Mesenteric fat pad (tissue), 1 donor: ENCODE measurements around the gene SEC16A. TPM values are rescaled to one million over a fixed set of nuclear protein-coding genes. Genes with fewer than 3 reads are reported as not detected.
"Not testable (repeated sequence)": the region's sequence is repeated elsewhere in the genome, so short reads cannot be mapped to it uniquely, and the experiment has no call there.

Experiments
- DNase-seq: peaks from one replicate; pipeline ENCODE4 v3.0.0-alpha.2; 2020; ENCODE audit warnings: low spot score
- total RNA-seq: library from RNA; stranded (reverse); fragmentation: NEBNext Ultra II Directional; extraction: Animal tissue kit (Norgen Biotek cat#: 25700); gene quantifications from one replicate; pipeline ENCODE4 v1.2.1, GENCODE V29; 2021
- donor health status: DM: yes; HTN: yes; CAD: no.

SEC16A gene
- total RNA-seq, 1 donor from 2014 or later, result 71.8 TPM

DNA sequence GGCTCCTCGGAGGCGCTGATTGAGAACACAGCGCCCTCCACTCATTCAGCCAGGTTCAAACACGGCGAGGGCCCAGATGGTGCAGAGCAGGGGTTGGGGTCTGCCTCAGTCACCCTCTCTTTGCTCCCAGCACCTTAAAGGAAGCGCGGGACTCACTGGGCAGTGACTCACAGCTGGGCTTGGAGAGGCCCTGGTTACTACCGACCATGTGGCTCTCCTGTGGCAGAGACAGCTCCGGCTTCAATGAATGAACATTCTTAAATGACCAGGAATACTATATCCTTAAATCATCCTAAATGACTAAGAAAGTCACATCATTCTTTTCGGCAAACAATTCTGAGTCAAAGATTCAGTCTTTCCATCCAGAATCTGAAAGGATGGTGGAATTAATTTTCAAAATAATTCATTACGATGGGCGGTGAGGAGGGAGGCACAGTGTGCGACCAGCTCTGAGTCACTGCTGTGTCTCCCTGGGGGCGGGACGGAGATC lies 41.6 kb downstream of the SEC16A start:
- DNase-seq, result no peak

DNA sequence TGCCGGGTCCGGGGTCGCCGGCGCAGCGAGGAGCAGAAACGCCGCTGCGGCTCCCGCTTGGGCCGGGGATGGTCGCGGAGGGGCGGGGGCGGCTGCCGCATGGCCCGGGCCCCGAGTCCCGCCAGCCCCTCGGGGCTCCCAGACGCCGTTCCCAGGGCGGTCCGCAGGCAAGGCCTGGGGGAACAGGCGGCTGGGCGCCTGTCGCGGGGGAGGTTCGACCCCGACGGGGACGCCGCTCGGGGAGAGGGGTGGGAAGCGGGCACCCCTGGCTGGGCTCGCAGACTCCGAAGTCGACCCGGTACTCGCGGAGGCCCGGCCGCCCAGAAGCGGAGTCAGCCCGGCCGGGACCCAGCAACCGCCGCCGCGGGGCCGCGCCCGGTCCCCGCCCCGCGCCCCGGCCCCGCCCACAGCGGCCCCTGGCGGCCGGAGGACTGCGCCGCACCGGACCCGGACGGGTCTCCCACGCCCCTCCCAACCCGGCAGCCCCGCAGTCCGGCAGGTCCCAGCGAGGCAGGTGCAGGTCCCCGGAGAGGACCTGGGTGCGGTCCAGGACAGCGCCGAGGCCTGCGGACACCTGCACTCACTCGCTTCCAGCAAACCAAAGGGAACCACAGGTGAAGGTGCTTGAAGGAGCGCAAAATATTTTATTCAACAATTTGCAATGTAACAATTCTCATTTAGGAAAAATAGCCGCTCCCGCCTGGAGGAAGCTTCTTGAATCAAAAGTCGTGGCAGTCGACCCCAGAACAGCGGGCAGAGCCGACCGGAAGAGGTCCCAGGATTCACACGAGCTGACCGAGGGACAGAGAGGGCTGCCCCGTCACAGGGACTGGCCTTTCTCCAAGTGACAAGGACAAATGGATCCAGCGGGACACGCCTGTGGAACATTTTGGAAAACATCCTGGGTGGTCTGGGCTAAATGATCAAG lies 43.1 kb downstream of the SEC16A start, which contains the start of gene INPP5E:
Gene INPP5E (minus strand): TSS at position 365 of the 928 bp plus-strand sequence. CDS start 426 bp downstream, outside the sequence.
- DNase-seq, result no peak

DNA sequence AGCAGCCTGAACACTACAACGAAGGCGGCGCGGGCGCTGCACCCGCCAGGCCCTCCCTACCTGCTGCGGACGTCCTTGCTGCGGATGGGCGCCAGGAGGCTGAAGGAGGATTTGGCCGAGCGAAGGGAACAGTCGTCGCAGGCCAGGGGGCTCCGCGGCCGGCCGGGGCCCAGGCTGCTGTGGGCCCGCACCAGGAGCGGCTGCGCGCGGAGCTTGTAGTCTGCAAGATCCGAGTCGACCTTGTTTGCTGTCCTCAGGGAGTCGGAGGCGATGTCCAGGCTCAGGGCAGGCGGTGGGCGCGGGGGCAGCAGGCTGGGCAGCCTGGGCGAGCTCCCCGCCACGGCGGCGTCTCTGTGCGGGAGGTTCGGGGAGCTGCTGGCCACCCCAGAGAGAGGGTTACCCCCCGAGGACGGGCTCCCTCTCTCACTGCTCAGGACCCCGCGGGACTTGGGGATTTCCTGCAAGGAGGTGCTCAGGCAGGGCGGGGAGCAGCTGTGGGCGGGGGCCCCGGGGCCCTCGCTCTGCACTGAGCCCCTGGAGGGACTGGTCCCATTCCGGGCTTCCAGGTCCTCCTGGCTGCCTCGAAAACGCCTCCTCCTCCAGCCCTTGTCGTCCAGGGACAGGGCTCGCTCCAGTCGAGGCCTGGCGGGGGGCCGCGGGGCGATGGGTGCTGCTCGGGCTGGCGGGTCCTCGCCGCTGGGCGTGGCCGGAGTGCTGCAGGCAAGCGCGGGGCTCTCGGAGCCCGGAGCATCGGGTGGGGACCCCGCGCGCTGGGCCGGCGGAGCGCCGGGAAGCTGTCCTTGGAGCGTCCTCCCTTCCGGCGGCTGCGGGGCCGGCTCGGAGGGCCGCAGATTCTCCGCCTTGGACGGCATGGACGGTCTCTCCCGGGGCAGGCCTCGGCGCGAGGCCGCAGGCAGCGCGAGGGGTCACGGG lies 44.0 kb downstream of the SEC16A start:
- DNase-seq, result no peak

DNA sequence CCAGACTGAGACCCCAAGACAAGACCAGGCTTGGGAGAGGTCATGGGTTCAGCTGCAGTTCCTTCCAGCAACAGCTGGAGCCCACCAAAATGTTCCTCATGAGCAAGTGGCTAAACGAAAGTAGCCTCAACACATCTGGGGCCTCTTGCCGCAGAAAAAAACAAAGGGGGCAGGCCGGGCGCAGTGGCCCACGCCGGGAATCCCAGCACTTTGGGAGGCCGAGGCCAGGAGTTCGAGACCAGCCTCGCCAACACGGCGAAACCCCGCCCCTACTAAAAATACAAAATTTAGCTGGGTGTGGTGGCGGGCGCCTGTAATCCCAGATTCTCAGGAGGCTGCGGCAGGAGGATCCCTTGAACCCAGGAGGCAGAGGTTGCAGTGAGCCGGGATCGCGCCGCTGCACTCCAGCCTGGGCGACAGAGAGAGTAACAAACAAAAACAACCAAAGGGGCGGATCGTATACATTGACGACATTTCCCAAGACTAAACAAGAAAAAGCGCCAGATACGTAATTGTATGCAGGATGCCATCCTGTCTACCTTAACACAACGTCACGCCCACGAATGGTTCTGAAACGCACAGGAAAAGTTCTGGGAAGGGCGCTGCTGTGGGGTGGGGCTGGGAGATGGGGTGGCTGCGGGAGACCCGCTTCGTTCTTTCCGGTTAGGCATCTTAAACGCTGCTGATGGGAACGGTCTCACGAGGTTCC lies 44.8 kb downstream of the SEC16A start:
- DNase-seq, result no peak

DNA sequence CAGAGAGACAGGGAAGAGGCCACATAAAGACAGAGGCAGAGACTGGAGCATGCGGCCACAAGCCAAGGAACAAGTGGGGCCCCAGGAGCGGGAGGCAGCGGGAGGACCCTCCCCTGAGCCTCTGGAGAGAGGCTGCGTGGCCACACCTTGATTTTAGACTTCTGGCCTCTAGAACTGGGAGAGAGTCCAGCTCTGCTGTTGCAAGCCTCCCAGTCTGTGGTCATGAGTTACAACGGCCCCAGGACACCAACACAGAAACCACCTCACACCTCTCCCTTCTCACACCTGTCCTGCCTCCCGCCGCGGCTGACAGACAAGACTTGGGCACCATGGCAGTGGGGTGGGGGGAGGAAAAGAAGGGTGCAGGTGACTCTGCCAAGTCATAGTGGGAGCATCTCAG lies 45.4 kb downstream of the SEC16A start:
- DNase-seq, result no peak

DNA sequence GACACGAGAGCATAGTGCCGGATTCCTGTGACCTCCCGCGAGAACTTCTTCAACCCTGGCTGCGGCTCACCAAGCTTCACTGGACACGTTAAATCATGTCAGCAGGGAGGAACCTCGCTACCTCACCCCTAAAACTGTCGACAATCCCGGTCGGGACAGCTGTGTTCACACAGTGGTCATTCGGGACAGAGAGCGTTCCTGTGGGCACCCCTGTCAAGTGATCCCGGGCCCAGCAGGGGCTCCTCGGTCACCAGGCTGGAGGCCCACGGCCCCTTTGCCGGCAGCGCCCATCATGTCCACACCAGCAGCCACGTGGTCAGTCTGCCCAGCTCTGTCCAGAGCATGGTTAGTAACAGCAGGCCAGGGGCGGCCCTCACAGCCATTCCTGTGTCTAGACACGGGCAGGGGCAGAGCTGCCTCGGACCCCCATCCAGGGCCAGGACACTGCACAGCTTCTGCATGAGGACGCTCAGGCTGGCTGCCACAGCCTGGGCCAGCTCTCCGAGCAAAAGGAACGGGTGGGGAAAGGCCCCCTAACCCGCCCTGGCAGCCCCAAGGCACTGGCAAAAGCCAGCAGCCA lies 46.7 kb downstream of the SEC16A start:
- DNase-seq, result no peak

DNA sequence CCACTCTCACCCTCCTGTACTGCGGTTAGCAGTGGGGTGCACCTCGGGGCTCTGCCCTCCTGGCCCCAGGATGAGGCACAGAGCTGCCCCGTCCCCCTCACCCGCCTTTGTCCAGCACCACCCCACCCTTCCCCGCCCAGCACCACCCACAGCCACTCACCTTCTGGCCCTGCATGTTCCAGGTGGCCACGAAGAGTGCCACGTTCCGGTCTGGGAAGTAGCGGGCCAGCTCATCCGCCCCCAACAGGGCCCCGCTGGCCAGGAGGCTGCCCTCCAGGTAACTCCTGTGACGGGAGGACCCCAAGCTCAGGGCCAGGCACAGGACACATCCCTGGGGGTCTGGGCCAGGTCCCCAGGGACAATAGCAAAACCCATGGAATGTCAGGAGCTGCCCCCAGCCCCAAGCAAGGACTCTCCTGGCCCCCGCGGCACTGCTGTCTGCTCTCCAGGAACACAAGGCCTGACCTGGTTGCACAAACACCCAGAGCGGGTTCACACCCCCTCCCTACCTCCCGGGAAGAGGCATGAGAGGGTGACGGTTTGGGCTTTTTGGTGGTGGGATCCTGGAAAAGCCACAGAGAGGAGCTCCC lies 48.2 kb downstream of the SEC16A start:
- DNase-seq, result no peak

DNA sequence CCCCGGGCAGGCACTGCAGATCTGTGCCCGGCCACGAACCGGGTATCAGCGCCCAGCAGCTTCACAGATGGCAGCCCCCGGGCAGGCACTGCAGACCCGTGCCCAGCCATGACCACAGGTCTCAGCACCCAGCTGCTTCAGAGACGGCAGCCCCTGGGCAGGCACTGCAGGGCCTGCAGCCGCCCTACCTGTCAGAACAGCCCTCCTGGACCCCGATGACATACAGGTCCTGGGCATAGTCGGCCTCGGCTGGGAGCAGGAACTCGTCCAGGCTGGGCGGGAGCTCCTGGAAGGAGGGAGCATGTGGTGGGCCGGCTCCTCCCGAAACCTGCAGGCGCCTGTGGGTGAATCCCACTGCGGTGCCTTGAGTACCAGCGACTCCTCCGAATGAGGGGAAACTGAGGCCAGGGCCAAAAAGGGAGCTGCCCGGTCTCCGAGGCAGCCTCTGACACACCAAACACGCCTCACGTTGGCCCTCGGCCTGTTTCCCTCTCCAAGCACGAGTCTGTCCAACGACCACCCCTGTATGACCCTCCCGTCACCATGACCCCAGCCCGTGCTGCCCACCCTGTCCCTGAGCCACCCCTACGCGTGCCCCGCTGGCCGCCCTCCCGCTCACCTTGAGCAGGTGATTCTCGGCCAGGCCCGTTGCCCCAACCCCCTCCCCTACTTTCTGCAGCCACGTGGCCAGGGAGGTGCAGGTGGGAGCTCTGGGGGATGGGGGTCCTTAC lies 48.8 kb downstream of the SEC16A start:
- no peak for DNase-seq

DNA sequence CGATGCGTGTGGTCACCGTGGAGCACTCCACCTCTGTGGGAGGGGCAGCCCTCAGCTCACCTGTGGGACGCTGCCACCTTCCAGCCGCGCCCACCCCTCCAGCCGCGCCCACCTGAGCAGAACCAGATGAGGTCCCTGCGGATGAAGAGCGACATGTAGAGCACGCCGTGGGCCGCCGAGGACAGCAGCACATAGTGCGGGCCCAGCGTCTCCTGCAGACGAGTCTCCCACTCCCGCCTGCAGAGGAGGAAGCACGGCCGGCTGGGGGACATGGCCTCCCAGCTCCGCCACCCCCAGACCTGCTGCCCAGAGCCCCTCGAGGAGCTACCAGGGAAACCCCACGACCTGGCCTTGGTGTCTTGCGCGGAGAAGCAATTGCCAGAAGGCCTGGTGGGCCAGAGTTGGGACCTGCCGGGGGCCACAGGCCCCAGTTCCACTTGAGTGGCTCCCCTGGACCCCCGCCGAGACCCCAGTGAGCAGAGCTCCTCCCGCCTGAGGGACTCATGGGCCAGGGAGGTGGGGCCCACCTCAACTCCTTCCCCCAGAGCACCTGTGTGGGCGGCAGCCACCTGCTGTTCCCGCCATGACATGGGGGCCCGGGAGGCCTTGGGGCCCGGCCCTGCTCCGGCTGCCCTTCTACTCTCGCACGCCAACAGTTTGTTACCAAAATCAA lies 49.7 kb downstream of the SEC16A start:
- DNase-seq, result no peak

DNA sequence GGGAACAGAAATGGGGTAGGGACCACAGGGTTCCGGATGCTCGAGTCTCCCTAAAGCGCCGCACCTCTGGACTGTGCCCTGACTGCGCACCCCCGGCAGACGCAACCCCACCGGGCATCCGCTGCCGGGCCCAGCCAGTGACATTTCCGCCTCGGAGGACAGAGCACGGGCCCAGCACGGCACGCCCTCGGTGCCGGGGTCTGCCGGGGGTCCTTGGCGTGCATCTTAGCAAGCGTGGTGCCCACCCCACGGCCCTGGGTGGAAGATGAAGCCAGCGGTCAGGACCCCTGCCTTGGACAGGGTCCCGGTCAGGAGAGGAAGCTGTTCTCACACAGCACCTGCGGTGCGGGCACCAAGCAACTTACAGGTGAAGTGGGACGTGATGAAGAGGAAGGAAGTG lies 50.2 kb downstream of the SEC16A start:
- no peak for DNase-seq

DNA sequence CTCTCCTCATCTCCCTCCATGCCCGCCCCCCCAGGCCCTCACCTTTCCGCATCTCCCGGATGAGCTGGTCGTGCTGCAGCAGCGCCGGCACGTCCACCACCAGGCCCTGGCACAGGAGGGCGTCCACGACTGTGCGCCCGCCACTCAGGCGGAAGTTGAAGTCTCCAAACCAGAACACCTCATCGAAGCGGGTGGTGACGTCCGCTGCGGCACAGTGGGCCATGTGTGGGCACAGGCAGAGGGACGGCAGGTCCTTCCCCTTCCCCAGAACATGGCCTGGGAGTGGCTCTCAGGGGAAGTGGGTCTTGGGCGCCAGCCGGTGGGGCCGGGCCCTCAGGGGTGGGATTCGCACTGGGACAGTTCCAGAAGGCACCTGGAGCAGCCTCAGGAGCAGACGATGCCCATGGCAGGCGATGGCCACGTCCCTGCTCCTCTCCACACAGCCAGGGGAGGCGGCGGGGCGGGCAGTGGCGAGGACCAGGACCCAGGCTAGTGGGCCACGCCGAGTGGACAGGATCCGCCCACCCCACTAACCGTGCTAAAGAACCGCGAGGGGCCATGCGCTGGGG lies 51.0 kb downstream of the SEC16A start:
- DNase-seq, result no peak

DNA sequence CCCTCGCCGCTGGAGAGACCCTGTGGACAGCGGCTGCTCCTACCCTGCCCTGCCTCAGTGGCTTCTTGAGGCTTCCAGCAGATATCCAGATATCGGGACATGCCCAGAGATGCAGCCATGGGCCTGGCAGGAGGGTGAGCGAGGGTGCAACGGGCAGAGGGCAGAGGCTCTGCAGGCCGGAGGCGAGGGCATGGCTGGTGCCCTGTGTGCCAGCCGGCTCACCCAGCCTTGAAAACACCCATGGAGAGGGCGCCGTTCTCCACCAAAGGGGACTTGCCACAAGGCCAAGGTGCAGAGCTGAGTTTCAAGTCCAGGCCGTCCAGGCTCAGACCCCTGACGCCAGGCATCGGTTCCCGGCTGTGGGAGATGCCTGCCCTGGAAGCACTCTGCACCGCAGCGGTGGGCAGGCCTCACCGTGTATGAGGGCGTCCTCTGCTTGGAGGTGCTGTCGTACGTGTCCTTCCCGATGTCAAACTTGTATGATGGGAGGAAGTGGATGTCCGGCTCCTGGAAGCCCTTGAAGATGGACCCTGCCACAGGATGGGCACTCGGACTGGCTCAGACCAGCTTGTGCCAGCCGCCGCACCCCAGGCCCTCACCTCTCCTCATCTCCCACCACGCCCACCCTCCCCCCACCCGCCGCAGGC lies 52.1 kb downstream of the SEC16A start:
- DNase-seq, result no peak

DNA sequence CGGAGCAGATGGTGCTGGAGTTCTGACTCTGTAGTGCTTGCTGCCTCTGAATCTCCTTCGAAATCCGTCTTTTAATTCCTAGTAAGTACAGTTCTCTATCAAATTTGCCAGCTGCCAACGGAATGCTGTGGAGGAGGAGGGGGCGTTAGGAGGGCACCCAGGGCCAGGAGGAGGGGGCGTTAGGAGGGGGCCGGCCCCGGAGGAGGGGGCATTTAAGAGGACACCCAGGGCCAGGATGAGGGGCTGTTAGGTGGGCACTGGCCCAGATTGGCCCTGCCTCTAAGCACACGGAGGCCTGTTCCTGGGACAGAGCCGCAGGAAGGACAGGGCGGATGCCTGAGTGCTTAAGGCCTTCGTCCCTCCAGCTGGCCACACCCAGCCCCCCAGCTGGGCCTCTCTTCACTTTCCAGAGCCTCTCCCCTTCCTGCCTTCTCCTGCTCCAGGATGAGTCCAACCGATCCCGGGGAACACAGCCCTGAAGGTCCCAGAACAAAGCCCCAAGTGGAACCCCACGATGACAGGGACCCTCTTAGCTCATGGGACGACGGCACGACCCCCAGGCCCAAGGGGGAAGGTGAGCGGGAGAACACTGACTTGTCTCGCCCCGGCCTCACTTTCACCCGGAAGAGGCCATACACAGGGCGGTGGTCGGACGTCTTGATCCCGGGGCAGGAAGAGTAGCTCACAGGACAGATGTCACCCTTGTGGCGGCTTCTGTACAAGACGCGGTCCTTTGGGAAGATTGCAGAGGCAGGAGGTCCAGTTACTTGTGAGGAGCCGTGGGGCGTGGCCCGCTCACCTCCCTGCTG lies 53.0 kb downstream of the SEC16A start:
- DNase-seq, result no peak

DNA sequence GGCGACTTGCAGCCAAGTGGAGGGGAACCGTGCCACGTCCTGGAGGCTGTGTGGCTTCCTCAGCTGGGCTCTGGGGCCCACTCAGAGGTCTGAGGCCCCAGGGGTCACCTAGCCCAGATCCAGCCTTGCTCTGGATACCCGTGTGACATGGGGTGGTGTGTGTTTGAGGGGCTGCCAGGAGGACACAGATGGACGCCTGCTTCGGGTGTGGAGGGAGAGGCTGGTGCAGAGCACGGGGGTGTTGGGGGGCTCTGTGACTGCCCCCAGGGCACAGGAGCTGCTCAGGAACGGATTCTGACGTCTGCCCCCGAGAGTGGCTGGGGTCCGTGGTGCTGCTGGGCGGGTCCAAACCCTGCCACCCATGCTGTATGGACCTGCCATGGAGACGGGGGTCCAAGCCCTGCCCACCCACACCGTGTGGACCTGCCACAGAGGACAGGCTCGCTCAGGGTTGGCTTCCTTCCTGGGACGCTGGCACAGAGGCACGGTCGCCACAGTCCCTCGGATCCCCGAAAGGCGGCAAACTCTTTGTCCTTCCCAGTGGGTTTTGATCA lies 53.7 kb downstream of the SEC16A start:
- no peak for DNase-seq

DNA sequence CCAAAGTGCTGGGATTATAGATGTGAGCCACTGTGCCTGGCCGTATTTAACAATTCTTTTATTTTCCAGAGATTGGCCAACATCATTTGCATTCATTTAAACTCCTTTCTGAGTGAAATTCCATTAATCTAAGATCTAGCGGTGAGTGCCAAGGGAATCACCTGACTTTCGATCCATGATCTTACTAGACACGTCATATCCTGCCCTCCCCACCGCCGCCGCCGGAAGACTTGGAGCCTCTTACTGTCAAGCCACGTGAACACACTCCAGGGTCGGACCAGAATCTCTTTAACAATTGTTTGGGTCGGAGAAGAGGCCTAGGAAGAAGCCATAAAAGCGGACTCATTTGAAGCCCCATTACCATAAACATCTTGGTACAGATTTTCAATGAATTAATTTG lies 56.1 kb downstream of the SEC16A start:
- no peak for DNase-seq

DNA sequence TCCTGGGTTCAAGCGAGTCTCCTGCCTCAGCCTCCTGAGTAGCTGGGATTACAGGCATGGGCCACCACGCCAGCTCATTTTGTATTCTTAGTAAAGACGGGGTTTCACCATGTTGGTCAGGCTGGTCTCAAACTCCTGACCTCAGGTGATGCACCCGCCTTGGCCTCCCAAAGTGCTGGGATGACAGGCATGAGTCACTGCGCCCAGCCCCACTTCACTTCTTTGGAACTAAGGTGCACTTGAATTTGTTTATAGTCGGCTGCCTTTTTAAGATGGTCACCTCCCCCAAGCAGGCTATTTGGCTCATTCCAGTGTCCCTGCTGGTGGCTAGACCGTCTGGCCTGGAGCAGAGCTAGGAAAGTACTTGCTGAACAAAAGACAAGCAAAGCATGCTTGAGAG lies 57.5 kb downstream of the SEC16A start:
- not testable (repeated sequence) for DNase-seq

DNA sequence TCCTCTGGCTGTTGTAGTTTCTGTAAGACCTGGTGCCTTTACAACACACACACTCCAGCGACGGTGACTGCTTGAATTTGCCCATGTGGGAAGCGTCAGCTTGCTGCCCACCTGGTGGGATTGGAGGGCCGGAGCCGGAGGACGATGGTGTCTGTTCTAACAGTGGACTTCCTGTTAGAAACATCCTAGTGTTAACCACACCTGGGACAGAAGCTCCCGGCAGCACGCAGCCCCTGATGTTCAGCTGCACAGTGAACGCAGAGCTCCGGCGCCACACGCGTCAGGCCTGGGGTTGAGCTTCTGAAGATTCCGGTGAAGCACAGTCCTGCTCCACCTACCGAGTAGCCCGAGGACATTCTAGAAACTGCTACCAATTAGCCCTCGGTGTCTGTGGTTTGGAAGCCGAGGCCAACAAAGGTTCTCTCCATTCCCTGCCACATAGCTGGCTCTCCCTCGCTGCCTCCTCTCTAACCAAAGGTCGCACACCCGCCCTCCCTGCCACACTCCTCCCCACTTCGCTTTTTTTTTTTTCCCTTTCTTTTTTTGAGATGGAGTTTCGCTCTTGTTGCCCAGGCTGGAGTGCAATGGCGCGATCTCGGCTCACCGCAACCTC lies 58.0 kb downstream of the SEC16A start:
- no peak for DNase-seq
